Suprapubic skin (tissue), 4 donors: ENCODE data around the gene TPBG. TPM values are rescaled to one million over a fixed set of nuclear protein-coding genes. Genes with fewer than 3 reads are reported as not detected.

Source experiments
- DNase-seq, 2 donors: peaks; one replicate each; pipeline ENCODE4 v3.0.0-alpha.2; 2019; ENCODE audit warnings: low spot score in 2 of 2
- H3K27ac ChIP-seq: fragments of 200-600 bp; sonication (generic); one replicate; pipeline ENCODE4 v1.5.1; 2019
- H3K27me3 ChIP-seq: fragments of 200-600 bp; sonication (generic); one replicate; pipeline ENCODE4 v1.5.1; 2019
- H3K36me3 ChIP-seq: fragments of 200-600 bp; sonication (generic); one replicate; pipeline ENCODE4 v1.5.1; 2019
- H3K4me1 ChIP-seq: fragments of 200-600 bp; sonication (generic); one replicate; pipeline ENCODE4 v1.5.1; 2019
- H3K4me3 ChIP-seq: fragments of 200-600 bp; sonication (generic); one replicate; pipeline ENCODE4 v1.5.1; 2019; ENCODE audit warnings: mild to moderate bottlenecking
- H3K9me3 ChIP-seq: fragments of 200-600 bp; sonication (generic); one replicate; pipeline ENCODE4 v1.5.1; 2019
- EP300 ChIP-seq: sonication (generic); formaldehyde crosslinking; IDR thresholded peaks from one replicate; pipeline ENCODE4 v1.6.1; 2017; ENCODE audit warnings: antibody characterized with exemption
- POLR2A ChIP-seq, 2 donors: fragments of 450-650 bp; IDR thresholded peaks; one replicate each; pipeline ENCODE4 v1.6.1; 2017; ENCODE audit warnings: antibody characterized with exemption in 2 of 2, mild to moderate bottlenecking in 2 of 2, moderate library complexity in 2 of 2
- POLR2AphosphoS5 ChIP-seq, 3 donors: sonication (generic); formaldehyde crosslinking; IDR thresholded peaks; one replicate each; pipeline ENCODE4 v1.6.1; 2017; ENCODE audit warnings: antibody characterized with exemption in 3 of 3
- WGBS: methylation state at CpG from one replicate; pipeline ENCODE4 v1.1.5; 2018; 5-methylcytosine and 5-hydroxymethylcytosine counted together
- total RNA-seq, 4 donors: library from RNA; depleted of rRNA; stranded (reverse); fragments of >200 nt; gene quantifications; one replicate each; pipeline ENCODE4 v1.1.0, GENCODE V29; 2016
- TF ChIP-seq, protein P1 (sequence below), 2 donors: fragments of 200-600 bp in 1 of 2; fragments of 450-650 bp in 1 of 2; sonication (generic) in 1 of 2; IDR thresholded peaks; one replicate each; pipeline ENCODE4 v1.5.1; 2016 to 2019; ENCODE audit warnings: antibody characterized with exemption in 2 of 2, mild to moderate bottlenecking in 1 of 2, moderate library complexity in 1 of 2

The TPBG gene, protein sequence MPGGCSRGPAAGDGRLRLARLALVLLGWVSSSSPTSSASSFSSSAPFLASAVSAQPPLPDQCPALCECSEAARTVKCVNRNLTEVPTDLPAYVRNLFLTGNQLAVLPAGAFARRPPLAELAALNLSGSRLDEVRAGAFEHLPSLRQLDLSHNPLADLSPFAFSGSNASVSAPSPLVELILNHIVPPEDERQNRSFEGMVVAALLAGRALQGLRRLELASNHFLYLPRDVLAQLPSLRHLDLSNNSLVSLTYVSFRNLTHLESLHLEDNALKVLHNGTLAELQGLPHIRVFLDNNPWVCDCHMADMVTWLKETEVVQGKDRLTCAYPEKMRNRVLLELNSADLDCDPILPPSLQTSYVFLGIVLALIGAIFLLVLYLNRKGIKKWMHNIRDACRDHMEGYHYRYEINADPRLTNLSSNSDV
- 10 to 100 TPM; 24.4 to 32.0 (median 29.5) TPM for total RNA-seq

DNA sequence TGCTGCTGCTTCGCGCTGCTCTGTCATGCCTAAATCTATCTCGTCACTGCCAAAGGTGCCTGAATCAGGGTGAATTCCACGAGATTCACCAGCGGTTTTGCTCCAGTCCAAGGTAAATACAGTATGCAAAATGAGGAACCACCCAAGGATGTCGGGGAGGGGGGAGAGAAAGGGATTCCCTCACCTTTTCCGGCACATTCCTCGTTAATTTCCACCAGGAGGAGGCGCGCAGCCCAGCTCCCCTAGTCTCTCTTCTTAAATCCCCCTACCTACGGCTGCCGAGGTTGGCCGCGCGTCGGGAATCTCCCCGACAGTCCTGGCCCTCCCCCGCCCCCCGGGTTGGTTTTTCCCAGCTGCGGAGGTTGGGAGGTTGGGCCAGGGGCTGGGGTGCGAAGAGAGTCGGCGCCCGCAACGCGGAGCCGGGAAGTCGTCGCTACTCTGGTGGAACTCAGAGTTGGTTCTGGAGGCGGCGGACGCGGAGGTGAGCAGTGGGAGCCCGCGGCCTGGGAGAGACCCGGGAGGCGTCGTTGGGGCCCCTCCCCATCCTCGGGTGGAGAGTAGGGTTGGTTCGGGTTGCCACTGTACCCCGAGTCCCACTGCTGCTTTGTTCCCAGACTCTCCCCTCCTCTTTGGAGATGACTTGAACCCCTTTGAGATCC lies at the start of gene TPBG:
Gene TPBG (plus strand): TSS at position 390 of the 659 bp plus-strand sequence. CDS start 1,145 bp downstream, outside the sequence.
- H3K4me3 ChIP-seq = peak within 1 kb of the TSS; percentile 89
- WGBS = 4% methylated on average over 18 of the region's 41 CpGs
- TF ChIP-seq, protein P1, sequence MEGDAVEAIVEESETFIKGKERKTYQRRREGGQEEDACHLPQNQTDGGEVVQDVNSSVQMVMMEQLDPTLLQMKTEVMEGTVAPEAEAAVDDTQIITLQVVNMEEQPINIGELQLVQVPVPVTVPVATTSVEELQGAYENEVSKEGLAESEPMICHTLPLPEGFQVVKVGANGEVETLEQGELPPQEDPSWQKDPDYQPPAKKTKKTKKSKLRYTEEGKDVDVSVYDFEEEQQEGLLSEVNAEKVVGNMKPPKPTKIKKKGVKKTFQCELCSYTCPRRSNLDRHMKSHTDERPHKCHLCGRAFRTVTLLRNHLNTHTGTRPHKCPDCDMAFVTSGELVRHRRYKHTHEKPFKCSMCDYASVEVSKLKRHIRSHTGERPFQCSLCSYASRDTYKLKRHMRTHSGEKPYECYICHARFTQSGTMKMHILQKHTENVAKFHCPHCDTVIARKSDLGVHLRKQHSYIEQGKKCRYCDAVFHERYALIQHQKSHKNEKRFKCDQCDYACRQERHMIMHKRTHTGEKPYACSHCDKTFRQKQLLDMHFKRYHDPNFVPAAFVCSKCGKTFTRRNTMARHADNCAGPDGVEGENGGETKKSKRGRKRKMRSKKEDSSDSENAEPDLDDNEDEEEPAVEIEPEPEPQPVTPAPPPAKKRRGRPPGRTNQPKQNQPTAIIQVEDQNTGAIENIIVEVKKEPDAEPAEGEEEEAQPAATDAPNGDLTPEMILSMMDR (IDR thresholded peaks at IDR 0.05) = no peak
- TF ChIP-seq POLR2A (IDR thresholded peaks at IDR 0.05) (peak in 1 of 2 donors; percentile 21), EP300 (no peak)
- peak; percentile 77 to 83 for DNase-seq
- H3K27me3 ChIP-seq = no peaks in the 10 kb centered on the region
- peaks cover 20% of the 10 kb centered on the region for H3K4me1 ChIP-seq
- H3K9me3 ChIP-seq = no peaks in the 10 kb centered on the region
- no peaks in the 10 kb centered on the region for H3K36me3 ChIP-seq
- peak within 1 kb of the TSS; percentile 90 for H3K27ac ChIP-seq

DNA sequence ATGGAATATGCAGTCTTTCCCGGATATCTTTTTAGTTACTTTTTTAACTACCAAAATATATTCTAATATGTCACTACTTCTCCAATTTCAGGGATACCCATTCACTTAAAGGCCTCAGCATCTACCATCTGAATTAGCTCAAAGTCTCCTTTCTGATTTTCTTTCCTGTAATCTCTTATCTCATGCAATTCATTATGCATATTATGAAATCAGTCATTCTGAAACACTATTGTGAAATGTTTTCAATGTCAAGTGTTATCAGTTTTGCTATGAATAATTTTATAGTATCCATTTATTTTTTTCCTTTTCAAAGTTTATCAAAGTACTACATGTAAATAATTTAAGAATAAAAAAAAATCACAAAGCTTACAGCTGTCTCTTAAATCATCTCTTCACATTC lies 41.2 kb upstream of the TPBG start:
- 89% methylated on average over 1 of the region's 1 CpG for WGBS
- no peak for DNase-seq
- no peaks in the 10 kb centered on the region for H3K36me3 ChIP-seq
- H3K27me3 ChIP-seq = no peaks in the 10 kb centered on the region
- TF ChIP-seq EP300 = no peak
- TF ChIP-seq POLR2AphosphoS5 (IDR thresholded peaks at IDR 0.05) = no peak
- no peak for TF ChIP-seq POLR2A (IDR thresholded peaks at IDR 0.05)
- TF ChIP-seq, protein P1 (IDR thresholded peaks at IDR 0.05) = no peak
- H3K9me3 ChIP-seq = no peaks in the 10 kb centered on the region
- H3K4me3 ChIP-seq = no peak overlapping the region
- H3K4me1 ChIP-seq = no peaks in the 10 kb centered on the region
- no peak overlapping the region for H3K27ac ChIP-seq

DNA sequence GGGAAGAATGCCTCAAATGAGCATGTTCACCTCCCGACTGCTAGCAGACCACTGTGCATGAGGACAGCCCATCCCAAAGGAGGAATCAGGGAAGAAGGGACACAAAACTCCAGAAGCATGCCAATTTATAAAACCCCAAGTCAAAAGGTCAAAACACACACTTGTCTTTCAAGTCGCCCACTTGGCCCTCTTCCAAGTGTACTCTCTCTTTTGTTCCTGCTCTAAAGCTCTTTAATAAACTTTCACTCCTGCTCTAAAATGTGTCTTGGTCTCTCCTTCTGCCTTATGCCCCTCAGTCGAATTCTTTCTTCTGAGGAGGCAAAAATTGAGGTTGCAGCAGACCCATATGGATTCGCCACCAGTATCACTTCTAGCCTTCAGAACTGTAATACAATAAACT lies 33.9 kb upstream of the TPBG start:
- Histone ChIP-seq H3K4me1 (peaks cover 3% of the 10 kb centered on the region), H3K9me3 (no peaks in the 10 kb centered on the region), H3K36me3 (no peaks in the 10 kb centered on the region), H3K4me3 (no peak overlapping the region), H3K27me3 (no peaks in the 10 kb centered on the region), H3K27ac (no peak overlapping the region)
- TF ChIP-seq POLR2A (IDR thresholded peaks at IDR 0.05) (no peak), POLR2AphosphoS5 (IDR thresholded peaks at IDR 0.05) (no peak), EP300 (no peak)
- TF ChIP-seq, protein P1 (IDR thresholded peaks at IDR 0.05) = no peak
- no peak for DNase-seq
- WGBS = 69% methylated on average over 4 of the region's 4 CpGs

DNA sequence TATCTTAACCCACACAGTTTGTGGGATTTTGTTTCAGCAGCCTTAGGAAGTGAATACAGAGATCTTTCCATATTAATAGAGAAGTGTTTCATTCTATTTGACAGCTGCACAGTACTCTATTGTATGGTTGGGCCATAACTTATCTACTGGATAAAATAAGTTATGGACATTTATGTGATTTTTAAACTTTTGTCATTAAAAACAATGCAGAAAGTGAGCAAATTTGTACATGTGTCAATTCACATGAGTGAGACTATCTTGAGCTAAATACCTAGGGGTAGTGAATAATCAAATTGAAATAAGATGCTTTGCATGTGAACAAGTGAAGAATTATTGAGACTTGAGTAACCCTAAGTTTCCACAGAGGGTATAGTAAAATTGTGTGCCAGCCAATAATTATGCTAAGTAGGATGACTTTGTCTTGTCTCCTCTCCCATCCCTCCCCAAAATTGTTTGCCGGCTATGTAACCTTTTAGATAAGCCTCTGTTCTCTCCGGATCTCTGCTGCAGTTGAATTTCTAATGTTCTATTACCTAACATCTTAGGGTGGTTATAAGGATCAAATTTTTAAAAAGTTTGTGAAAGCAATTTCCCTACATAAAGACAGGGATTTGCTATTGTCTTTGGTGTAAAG lies 33.3 kb upstream of the TPBG start:
- 82% methylated on average over 2 of the region's 2 CpGs for WGBS

More for the DNA sequence above, 33.3 kb upstream of the TPBG start:
- Histone ChIP-seq H3K27me3 (no peaks in the 10 kb centered on the region), H3K9me3 (no peaks in the 10 kb centered on the region), H3K27ac (no peak overlapping the region), H3K36me3 (no peaks in the 10 kb centered on the region), H3K4me3 (no peak overlapping the region), H3K4me1 (peaks cover 3% of the 10 kb centered on the region)
- TF ChIP-seq, protein P1 (IDR thresholded peaks at IDR 0.05) = no peak
- TF ChIP-seq POLR2A (IDR thresholded peaks at IDR 0.05) (no peak), POLR2AphosphoS5 (IDR thresholded peaks at IDR 0.05) (no peak), EP300 (no peak)
- DNase-seq = no peak
